ENCODE results near the gene MAP2K2.

- TF ChIP-seq ZNF837 (tag by site-specific recombination; IDR thresholded peaks at IDR 0.05) (no peak), ZIC2 (tag by site-specific recombination; IDR thresholded peaks at IDR 0.05) (no peak), ZNF776 (tag by site-specific recombination; IDR thresholded peaks at IDR 0.05; ENCODE audit: borderline replicate concordance) (no peak), CTCF (tag by site-specific recombination; IDR thresholded peaks at IDR 0.05) (no peak), ZSCAN5A (tag by site-specific recombination; IDR thresholded peaks at IDR 0.05) (no peak), ELK4 (IDR thresholded peaks at IDR 0.05; ENCODE audit: borderline replicate concordance, low read depth, low read length) (no peak), ZSCAN18 (tag by site-specific recombination; IDR thresholded peaks at IDR 0.05) (no peak), ZNF571 (tag by site-specific recombination; IDR thresholded peaks at IDR 0.05) (no peak), ZNF423 (tag by site-specific recombination; IDR thresholded peaks at IDR 0.05) (no peak)
Measured at GRCh38 chr19:4043401-4043800, 80.5 kb downstream of the MAP2K2 start.

All from HEK293 (cell line).